ENCODE measurements around the gene TMEM254. TPM values are rescaled to one million over a fixed set of nuclear protein-coding genes. Genes with fewer than 3 reads are reported as not detected.
"Not testable (repeated sequence)": the region's sequence is repeated elsewhere in the genome, so short reads cannot be mapped to it uniquely, and the experiment has no call there.

The TMEM254 gene
- total RNA-seq, 4 donors from 2014 or later = 8.0 to 18.8 (median 14.1) TPM

DNA sequence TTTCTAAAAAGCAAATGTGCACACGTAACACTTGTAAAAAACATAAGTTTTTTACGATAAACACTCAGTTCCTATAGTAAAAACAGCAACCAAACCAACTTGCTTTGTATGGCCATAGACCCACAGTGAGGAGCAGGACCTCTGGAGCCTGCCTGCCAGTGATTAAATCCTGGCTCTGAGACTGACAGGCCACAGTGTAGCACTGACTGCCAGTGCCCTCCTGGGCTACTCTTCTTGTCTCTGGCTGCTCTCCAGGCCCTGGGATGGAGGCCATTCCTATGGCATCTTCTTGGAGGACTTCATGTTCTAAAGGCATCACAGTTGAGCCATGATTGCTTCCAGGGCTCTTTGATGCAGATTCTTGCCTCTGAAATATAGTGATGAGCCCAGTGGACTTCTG is 22.7 kb upstream of the TMEM254 start:
- 90 to 97% methylated on average over 2 of the region's 2 CpGs for WGBS, 2 donors
- DNase-seq (ENCODE audit: low spot score in 2 of 2) = no peak
- Histone ChIP-seq H3K27me3 (no peaks in the 10 kb centered on the region), H3K4me3 (no peak overlapping the region), H3K9me3 (no peaks in the 10 kb centered on the region), H3K27ac (no peak overlapping the region), H3K36me3 (no peaks in the 10 kb centered on the region), H3K4me1 (no peaks in the 10 kb centered on the region)
- TF ChIP-seq, protein P1, sequence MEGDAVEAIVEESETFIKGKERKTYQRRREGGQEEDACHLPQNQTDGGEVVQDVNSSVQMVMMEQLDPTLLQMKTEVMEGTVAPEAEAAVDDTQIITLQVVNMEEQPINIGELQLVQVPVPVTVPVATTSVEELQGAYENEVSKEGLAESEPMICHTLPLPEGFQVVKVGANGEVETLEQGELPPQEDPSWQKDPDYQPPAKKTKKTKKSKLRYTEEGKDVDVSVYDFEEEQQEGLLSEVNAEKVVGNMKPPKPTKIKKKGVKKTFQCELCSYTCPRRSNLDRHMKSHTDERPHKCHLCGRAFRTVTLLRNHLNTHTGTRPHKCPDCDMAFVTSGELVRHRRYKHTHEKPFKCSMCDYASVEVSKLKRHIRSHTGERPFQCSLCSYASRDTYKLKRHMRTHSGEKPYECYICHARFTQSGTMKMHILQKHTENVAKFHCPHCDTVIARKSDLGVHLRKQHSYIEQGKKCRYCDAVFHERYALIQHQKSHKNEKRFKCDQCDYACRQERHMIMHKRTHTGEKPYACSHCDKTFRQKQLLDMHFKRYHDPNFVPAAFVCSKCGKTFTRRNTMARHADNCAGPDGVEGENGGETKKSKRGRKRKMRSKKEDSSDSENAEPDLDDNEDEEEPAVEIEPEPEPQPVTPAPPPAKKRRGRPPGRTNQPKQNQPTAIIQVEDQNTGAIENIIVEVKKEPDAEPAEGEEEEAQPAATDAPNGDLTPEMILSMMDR (IDR thresholded peaks at IDR 0.05) = no peak
- TF ChIP-seq EP300 (IDR thresholded peaks at IDR 0.05) = no peak
- TF ChIP-seq POLR2A (IDR thresholded peaks at IDR 0.05) = no peak

DNA sequence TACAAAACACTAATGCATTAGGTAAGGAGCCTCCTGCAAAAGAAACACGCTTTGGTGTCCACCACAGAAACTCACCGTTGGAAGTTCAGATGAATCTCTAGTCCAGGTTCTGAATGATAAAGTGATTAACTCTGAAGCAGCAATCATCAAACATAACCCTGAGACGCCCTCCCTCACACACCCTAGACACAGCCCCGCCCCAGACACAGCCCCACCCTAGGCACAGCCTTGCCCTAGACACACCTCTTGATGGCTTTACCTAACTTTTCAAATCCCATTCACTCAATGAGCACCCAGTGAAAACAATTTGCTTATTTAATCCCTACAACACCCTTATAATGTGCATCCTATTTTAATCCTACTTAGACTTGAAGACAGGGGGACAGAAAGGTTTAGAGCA is 21.3 kb upstream of the TMEM254 start:
- Histone ChIP-seq H3K4me1 (no peaks in the 10 kb centered on the region), H3K27ac (no peak overlapping the region), H3K36me3 (no peaks in the 10 kb centered on the region), H3K27me3 (no peaks in the 10 kb centered on the region), H3K4me3 (no peak overlapping the region), H3K9me3 (no peaks in the 10 kb centered on the region)
- 93 to 95% methylated on average over 4 of the region's 4 CpGs for WGBS, 2 donors
- no peak for TF ChIP-seq EP300 (IDR thresholded peaks at IDR 0.05)
- TF ChIP-seq, protein P1 (IDR thresholded peaks at IDR 0.05) = no peak
- TF ChIP-seq POLR2A (IDR thresholded peaks at IDR 0.05) = no peak
- DNase-seq (ENCODE audit: low spot score in 2 of 2) = no peak

DNA sequence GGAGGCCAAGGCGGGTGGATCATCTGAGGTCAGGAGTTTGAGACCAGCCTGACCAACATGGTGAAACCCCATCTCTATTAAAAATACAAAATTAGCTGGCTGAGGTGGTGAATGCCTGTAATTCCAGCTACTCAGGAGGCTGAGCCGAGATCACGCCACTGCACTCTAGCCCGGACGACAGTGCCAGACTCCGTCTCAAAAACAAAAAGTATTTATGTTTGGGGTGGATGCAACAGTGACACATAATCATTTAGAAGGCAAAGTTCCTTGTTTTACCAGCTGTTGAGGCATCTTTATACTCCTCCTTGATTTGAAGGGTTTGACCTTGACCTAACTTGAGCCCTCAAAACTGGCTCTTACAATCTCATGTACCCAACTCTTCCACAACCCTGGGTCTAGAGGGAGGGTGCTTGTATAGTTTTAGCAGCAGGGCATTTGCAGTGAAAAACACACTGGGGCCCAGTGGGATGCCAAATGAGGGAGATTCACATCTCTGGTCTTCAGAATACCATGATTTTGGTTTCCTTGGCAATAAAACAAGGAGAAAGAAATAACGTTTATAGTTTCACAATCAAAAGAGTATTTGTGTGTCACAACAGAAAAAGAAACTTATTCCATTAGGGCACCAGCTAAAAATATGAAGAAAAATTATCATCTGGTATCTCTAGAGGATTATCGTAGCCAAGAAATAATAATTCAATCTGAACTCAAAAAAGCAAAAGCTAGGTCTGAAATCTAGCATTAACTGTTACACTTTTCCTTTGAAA is 14.2 kb upstream of the TMEM254 start:
- no peak overlapping the region for H3K4me3 ChIP-seq
- peaks cover 0 to 5% (median 0%) of the 10 kb centered on the region in 4 donors for H3K4me1 ChIP-seq
- 56 to 71% methylated on average over 8 of the region's 8 CpGs for WGBS, 2 donors
- no peaks in the 10 kb centered on the region for H3K27me3 ChIP-seq
- H3K9me3 ChIP-seq = no peaks in the 10 kb centered on the region
- TF ChIP-seq POLR2A (IDR thresholded peaks at IDR 0.05) (no peak), EP300 (IDR thresholded peaks at IDR 0.05) (no peak)
- TF ChIP-seq, protein P1 (IDR thresholded peaks at IDR 0.05) = no peak
- peak overlapping the region in 3 of 4 donors; percentile 2 to 86 (median 75) for H3K27ac ChIP-seq
- peak in 1 of 2 donors; percentile 16 for DNase-seq (ENCODE audit: low spot score in 2 of 2)
- no peaks in the 10 kb centered on the region for H3K36me3 ChIP-seq

DNA sequence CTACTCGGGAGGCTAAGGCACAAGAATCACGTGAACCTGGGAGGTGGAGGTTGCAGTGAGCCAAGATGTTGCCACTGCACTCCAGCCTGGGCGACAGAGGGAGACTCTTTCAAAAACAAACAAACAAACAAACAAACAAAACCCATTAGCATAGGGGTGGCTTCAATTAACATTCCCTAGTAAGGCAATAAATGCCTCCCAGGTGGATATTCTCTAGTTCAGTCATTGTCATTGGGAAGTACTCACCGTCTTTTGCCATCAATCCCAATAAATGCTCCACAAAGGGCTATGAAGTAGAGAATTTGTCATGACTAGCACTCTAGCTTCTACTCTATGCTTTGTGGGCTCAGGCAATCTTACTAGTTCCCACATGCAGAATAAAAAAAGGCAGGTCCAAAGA is 11.7 kb upstream of the TMEM254 start:
- WGBS, 2 donors = 76 to 85% methylated on average over 4 of the region's 4 CpGs

DNA sequence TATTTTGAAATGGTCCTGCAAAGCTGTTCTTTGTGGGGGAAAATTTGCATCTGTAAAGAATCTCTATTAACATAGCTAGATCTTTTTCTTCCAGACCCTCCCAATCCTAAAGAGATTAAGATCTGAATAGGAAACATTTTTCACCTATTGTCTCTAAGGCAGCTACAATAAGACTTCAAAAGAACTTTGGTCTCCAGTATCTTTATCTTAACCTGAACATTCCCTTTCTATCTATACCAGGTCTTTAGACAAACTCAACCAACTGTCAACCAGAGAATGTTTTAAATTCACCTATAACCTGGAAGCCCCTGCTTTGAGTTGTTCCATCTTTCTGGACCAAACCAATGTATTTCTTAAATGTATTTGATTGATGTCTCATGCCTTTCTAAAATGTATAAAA is 10.6 kb upstream of the TMEM254 start:
- H3K9me3 ChIP-seq; H3K36me3 ChIP-seq; H3K27me3 ChIP-seq; H3K4me3 ChIP-seq; DNase-seq (ENCODE audit: low spot score in 2 of 2); H3K27ac ChIP-seq: not testable (repeated sequence)
- peaks cover 0 to 15% (median 0%) of the 10 kb centered on the region in 4 donors for H3K4me1 ChIP-seq

More for the DNA sequence above, 11.7 kb upstream of the TMEM254 start:
- no peak for TF ChIP-seq POLR2A (IDR thresholded peaks at IDR 0.05)
- TF ChIP-seq EP300 (IDR thresholded peaks at IDR 0.05) = no peak
- TF ChIP-seq, protein P1 (IDR thresholded peaks at IDR 0.05) = no peak
- Histone ChIP-seq H3K36me3 (no peaks in the 10 kb centered on the region), H3K27me3 (no peaks in the 10 kb centered on the region), H3K9me3 (no peaks in the 10 kb centered on the region), H3K4me1 (peaks cover 0 to 15% (median 0%) of the 10 kb centered on the region in 4 donors), H3K4me3 (no peak overlapping the region), H3K27ac (no peak overlapping the region)
- no peak for DNase-seq (ENCODE audit: low spot score in 2 of 2)
